HG03064 (cell line): ENCODE measurements around the gene MORN1.
"Not testable (repeated sequence)": the region's sequence is repeated elsewhere in the genome, so short reads cannot be mapped to it uniquely, and the experiment has no call there.

Experiments
- ATAC-seq: cut with Tn5 transposase; IDR thresholded peaks from one replicate; pipeline ENCODE4 v1.9.1; 2021; ENCODE audit warnings: low read depth; ENCODE audit not compliant: unreplicated experiment

MORN1 gene

GRCh38 chr1:2299131-2299627 lies 92.2 kb downstream of the MORN1 start:
- ATAC-seq, result no peak

GRCh38 chr1:2298685-2299084 lies 92.7 kb downstream of the MORN1 start:
- ATAC-seq, result no peak

GRCh38 chr1:2297246-2298011 lies 93.9 kb downstream of the MORN1 start:
- ATAC-seq, result no peak

DNA sequence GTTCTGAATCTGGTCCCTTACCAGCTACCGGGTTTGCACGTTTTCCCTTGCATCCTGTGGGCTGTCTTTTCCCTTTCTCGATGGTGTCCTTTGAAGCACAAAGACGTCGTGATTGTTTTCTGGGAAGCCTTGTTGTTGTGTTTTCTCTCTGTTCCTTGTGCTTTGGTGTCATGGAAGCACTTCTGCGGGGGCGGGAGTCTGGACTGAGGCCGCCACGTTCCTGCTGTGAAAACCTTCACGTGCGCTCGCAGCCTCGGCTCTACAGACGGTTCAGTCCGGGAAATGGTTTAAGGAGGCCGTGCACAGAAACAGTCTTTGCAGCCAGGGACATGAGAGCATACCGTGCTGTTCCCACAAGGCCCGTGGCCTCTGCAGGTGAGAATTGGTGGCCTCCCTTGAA lies 94.7 kb downstream of the MORN1 start:
- no peak for ATAC-seq

DNA sequence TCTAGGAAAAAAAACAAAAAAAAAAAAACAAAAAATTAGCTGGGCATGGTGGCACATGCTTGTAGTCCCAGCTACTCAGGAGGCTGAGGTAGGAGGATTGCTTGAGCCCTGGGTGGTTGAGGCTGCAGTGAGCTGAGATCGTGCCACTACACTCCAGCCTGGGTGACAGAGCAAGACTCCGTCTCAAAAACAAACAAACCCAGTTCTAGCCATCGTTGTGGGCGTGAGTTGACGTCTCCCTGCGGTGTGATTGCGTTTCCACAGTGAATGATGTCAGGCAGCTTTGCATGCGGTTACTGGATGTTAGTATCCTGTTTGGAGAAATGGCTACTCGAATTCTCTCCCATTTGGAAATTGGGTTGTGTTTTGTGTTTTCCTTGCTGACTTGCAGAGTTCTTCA lies 95.1 kb downstream of the MORN1 start:
- not testable (repeated sequence) for ATAC-seq

DNA sequence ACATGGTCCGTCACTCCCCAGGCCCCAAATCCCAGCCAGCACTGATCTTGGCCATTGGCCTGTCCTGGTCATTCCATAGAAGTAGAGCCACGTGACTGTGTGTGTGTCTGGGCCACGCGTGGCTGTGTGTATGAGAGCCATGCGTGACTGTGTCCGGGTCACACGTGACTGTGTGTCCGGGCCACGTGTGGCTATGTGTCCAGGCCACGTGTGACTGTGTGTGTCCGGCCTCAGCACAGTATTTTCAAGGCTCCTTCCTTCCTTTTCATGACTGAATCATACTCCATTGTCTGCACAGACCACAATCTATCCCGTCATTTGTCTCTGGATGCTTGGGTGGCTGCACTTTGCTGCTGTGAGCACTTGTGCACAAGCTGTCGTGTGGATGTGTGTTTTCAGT lies 95.8 kb downstream of the MORN1 start:
- ATAC-seq, result no peak

DNA sequence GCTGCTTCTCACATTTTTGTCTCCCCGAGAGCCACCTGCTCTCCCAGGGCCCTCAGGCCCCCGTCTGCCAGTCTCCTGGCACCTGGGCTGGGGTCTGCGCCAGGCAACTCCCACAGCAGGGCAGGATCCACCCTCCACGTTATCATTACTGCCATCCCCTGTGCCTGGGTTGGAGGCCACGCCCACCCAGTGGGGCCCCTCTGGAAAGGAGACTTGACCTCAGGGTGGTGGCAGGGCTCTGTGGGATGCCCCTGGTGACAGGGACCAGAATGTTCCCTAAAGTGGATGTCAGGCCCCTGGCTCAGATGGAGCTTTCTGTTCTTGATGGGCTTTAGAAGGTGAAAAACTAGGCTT lies 96.7 kb downstream of the MORN1 start:
- no peak for ATAC-seq

DNA sequence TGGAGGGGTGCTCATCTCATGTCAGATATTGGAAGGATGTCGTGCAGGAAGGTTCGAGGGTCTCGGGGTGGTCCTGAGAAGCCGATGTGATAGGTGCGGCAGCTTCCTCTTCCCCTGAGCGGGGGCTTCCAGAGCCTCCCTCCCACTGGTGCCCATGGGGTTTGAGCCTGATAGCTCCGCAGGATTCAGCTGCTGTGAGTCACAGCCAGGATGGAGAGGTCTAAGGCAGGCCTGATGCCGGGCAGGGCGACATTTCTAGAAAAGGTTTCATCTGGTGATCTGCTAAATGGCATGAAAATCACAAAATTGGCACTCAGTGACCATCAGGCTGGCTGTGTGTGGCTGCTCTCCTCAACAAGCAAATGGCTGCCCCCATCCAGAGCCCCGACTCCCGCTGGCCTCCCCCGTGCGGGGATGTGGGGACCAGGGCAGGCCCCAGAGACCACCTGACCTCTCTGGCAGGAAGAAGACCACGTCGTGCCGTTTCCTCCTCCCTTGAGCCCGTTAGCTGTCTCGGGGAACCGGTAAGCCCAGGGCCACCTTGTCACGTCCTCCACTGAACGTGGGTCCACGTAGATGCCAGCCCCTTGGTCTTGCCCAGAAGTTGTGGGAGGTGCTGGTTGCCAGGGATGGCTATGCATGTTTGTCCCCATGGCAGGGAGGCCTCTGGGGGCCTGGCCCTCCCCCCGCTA lies 97.2 kb downstream of the MORN1 start:
- no peak for ATAC-seq

- no peak for ATAC-seq
These were observed 98.5 kb downstream of the MORN1 start for GRCh38 chr1:2292725-2293450.

- ATAC-seq, result no peak
These were observed 99.8 kb downstream of the MORN1 start for GRCh38 chr1:2291577-2291976.

GRCh38 chr1:2290595-2291510 lies 100.5 kb downstream of the MORN1 start:
- ATAC-seq, result no peak

GRCh38 chr1:2290171-2290578 lies 101.2 kb downstream of the MORN1 start:
- no peak for ATAC-seq

DNA sequence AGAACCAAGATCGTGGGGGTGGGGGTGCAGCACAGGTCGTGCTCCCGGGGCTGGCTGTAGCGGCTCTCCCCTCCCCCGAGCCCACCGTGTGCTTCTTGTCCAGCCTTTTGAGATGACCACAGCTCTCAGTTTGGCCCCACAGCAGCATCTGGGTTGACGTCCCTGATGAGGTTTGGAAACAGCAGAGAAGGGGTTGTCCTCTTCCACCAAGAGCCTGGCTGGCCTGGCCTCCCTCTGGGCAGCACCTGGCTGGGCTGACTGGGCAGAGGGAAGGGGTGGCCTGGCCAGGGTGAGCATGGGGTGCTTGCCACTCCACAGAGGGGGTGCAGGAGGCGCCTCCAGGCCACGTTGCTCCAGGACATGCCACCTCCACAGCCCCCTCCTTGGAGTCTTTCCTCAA lies 101.7 kb downstream of the MORN1 start:
- ATAC-seq, result no peak

DNA sequence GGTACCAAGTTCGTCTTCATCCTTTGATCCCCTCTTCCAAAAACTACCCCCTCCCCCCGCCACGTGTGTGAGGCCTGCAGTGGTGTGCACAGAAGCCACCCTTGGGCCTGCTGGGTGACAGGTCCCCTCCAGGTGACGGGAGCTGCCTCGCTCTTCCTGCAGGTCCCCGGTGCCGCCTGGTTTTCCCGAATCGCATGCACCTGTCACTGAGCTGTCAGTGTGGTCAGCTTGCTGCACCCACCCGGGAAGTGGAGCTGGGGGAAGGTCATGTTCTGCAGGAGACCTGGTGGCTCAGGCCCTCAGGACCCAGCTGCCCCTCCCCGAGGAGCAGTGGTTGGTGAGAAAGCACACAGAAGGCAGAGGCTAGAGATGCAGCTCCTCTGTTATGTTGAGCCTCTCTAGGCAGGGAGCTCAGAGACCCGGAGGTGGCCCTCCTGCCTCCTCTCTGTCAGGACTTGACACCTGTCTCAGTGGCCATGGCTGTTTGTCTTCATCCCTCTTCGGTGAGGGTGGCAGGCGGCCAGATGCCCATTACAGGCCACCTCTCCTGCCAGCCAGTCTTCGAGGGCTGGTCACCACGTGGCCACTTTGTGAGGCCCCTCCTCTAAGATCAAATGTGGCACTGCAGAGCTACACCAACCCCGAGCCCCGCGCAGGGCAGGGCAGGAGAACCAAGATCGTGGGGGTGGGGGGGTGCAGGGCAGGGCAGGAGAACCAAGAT lies 102.4 kb downstream of the MORN1 start:
- ATAC-seq, result no peak

DNA sequence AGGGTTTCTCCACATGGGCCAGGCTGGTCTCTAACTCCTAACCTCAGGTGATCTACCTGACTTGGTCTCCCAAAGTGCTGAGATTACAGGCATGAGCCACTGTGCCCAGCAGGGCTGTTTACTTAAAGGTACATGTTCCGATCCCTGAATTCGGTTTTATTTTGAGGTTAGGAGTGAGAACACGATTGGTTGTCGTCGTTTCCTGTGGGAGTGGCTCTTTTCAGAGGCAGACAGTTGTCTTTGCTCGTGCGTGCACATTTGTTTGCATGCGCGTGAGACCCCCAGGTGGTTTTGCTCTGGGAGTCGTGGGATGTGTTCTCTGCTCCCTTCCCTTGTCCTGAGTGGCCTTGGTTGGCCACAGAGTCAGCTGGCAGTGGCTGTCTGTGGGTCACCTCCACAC lies 103.0 kb downstream of the MORN1 start:
- ATAC-seq, result no peak

DNA sequence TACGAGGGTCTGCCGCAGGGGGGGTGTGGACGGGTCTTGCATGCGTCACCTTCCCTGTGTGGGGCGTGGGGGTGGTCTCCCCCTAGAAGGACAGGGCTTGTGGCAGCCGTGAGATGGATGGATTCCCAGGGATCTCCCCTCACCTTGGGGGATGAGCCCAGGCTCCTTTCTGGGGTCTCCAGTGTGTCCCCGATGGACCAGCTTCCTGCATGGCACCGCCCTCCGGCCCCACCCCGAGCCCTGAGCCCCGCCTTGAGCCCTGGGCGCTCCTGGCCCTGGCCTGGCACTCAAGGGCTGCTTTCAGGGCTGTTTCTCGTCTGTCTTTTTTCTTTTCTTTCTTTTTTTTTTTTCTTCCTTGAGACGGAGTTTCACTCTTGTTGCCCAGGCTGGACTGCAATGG lies 103.7 kb downstream of the MORN1 start:
- ATAC-seq, result no peak

- no peak for ATAC-seq
These were observed 104.4 kb downstream of the MORN1 start for GRCh38 chr1:2286923-2287322.

- ATAC-seq, result no peak
These were observed 106.4 kb downstream of the MORN1 start for GRCh38 chr1:2284932-2285331.

GRCh38 chr1:2283991-2284895 lies 107.1 kb downstream of the MORN1 start:
- no peak for ATAC-seq
